ENCODE data around the gene LINGO3. TPM values are rescaled to one million over a fixed set of nuclear protein-coding genes. Genes with fewer than 3 reads are reported as not detected.

The LINGO3 gene
- total and polyA plus RNA-seq, 2 of the 8 experiments (the other 6 are each of a cell fraction or from before 2014, with no cell fraction given), result 0.59 TPM; not detected in 1

DNA sequence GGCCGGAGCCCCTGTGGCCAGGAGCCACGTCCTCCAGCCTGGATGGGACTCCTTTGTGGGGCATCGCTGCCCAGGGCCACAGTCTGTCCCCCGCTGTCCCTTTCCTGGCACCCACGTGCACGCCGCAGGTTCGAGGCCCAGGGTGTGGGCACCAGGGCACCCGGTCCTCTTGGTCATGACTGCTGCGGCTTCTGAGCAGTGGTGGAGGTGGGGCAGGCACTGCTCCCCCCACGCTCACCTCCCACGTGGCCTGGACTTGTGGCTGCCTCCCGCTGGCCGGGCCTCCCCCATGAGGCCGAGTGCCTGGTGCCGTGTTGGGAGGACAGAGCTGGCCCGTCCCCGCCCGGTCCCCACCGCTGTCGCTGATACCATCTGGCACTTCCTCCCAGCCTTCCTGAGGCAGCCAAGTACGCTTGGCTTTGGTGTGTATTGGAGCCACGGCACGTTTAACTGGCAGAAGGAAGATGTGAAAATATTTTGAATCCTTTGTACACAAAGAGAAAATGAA, 33.3 kb upstream of the LINGO3 start:
- no peak overlapping the region for H3K18ac ChIP-seq (ENCODE audit: extremely low read depth, low read length)
- H2BK12ac ChIP-seq (ENCODE audit: low read depth, low read length), result no peak overlapping the region
- H3K4me3 ChIP-seq (ENCODE audit: extremely low read depth in 1 of 4, insufficient read depth in 2 of 4, low read depth in 3 of 4, low read length in 4 of 4), result no peak overlapping the region
- no peak overlapping the region for H2BK15ac ChIP-seq (ENCODE audit: low read length)
- no peak overlapping the region for H2BK20ac ChIP-seq (ENCODE audit: low read length)
- H3K27me3 ChIP-seq (replicated peaks in 1 of 4; ENCODE audit: control insufficient read depth in 3 of 4, extremely low read depth in 1 of 4, insufficient read depth in 3 of 4, low read length in 3 of 4), result no peaks in the 10 kb centered on the region
- no peak overlapping the region for H3K56ac ChIP-seq (replicated peaks; ENCODE audit: insufficient read length, low read depth, low read length)
- H3K36me3 ChIP-seq (ENCODE audit: control insufficient read depth in 2 of 4, insufficient read depth in 4 of 4, low read length in 3 of 4), result peaks cover 2 to 23% (median 6%) of the 10 kb centered on the region in 4 experiments; a peak in 3 of 8 replicates
- H3K79me1 ChIP-seq (ENCODE audit: low read depth, low read length), result peaks cover 15% of the 10 kb centered on the region
- H4K8ac ChIP-seq (ENCODE audit: extremely low read depth, insufficient read depth, low read length), result no peak overlapping the region
- H3K9me3 ChIP-seq (ENCODE audit: insufficient read depth in 2 of 2, low read depth in 1 of 2, low read length in 1 of 2), result no peaks in the 10 kb centered on the region
- no peak overlapping the region for H2BK5ac ChIP-seq (ENCODE audit: low read depth, low read length)
- H4K91ac ChIP-seq (replicated peaks; ENCODE audit: insufficient read length, low read length), result no peak overlapping the region
- ChIA-PET POLR2A (ENCODE audit: partially characterized antibody) (interaction anchor here (1.3 kb wide), 1 partner anchor 14 kb away, joined by 4 read pairs; no protein-coding TSS in a partner anchor), CTCF (ENCODE audit: partially characterized antibody) (no interaction called here)
- no peak overlapping the region for H2AK5ac ChIP-seq (ENCODE audit: low read depth, low read length)
- no peak overlapping the region for H3K14ac ChIP-seq (ENCODE audit: insufficient read length)
- no peak overlapping the region for H2BK120ac ChIP-seq (replicated peaks; ENCODE audit: low read depth, low read length)
- FAIRE-seq (no peak), DNase-seq (ENCODE audit: low read depth in 1 of 2, low spot score in 2 of 2) (no peak)
- H2AFZ ChIP-seq (ENCODE audit: low read length), result no peak overlapping the region
- H4K20me1 ChIP-seq (replicated peaks in 1 of 2; ENCODE audit: control insufficient read depth in 1 of 2, insufficient read depth in 2 of 2, low read length in 2 of 2), result peaks cover 9 to 20% of the 10 kb centered on the region in 2 experiments
- peaks cover 0 to 8% (median 2%) of the 10 kb centered on the region in 4 experiments; a peak in 4 of 7 replicates for H3K4me1 ChIP-seq (replicated peaks in 1 of 4; ENCODE audit: control insufficient read depth in 3 of 4, insufficient read depth in 4 of 4, low read length in 3 of 4)
- H3K23me2 ChIP-seq (ENCODE audit: low read depth, low read length), result peaks cover 3% of the 10 kb centered on the region; the same call in 1 of the 2 replicates
- H3K4ac ChIP-seq (replicated peaks; ENCODE audit: insufficient read length, low read depth, low read length), result no peak overlapping the region
- H4K5ac ChIP-seq (ENCODE audit: insufficient read length, low read depth, low read length), result no peak overlapping the region
- H3K27ac ChIP-seq (ENCODE audit: low read depth, low read length), result no peak overlapping the region
- H3K4me2 ChIP-seq (ENCODE audit: insufficient read depth in 1 of 2, low read depth in 2 of 2, low read length in 2 of 2), result no peak overlapping the region
- no peak overlapping the region for H3K9ac ChIP-seq (replicated peaks in 1 of 4; ENCODE audit: extremely low read depth in 1 of 4, low read depth in 3 of 4, low read length in 3 of 4)
- H3K79me2 ChIP-seq (ENCODE audit: control insufficient read depth in 1 of 2, insufficient read depth in 2 of 2, low read length in 2 of 2), result peaks cover 2 to 13% of the 10 kb centered on the region in 2 experiments
- no peak overlapping the region for H3K23ac ChIP-seq (ENCODE audit: insufficient read length)
- 98% methylated on average over 19 of the region's 24 CpGs; no CpG with 5 or more reads in 1 of the 2 experiments for WGBS, 2 experiments (ENCODE audit: extremely low coverage in 1 of 2, insufficient coverage in 1 of 2, insufficient read length in 1 of 2, insufficient replicate concordance in 2 of 2, low coverage in 1 of 2, low lambda C conversion rate in 2 of 2, missing lambda C conversion rate in 1 of 2)
- TF ChIP-seq MAFK (IDR thresholded peaks at IDR 0.05; ENCODE audit: low read depth, low read length), result no peak
- TF ChIP-seq TEAD4 (IDR thresholded peaks at IDR 0.05; ENCODE audit: low read depth, low read length), result no peak
- no peak for TF ChIP-seq SUZ12 (IDR thresholded peaks at IDR 0.05; ENCODE audit: low read length)
- no peak for TF ChIP-seq ASH2L (IDR thresholded peaks at IDR 0.05; ENCODE audit: low read length)
